ENCODE results near the gene SCIMP. TPM values are rescaled to one million over a fixed set of nuclear protein-coding genes. Genes with fewer than 3 reads are reported as not detected.

SCIMP gene
- total and polyA plus RNA-seq, 2 of the 4 experiments (the other 2 are of a cell fraction): not detected

- TF ChIP-seq SMC3 (IDR thresholded peaks at IDR 0.05; ENCODE audit: low read depth, low read length): no peak; the same call in 1 of the 2 replicates
- TF ChIP-seq MXI1 (IDR thresholded peaks at IDR 0.05; ENCODE audit: borderline replicate concordance, low read depth, low read length): peak; percentile 75; the same call in 1 of the 2 replicates
- no peak for TF ChIP-seq RAD21 (IDR thresholded peaks at IDR 0.05; ENCODE audit: low read length)
These were observed 42.9 kb downstream of the SCIMP start, which contains the start of gene ZNF594 (continued) for GRCh38 chr17:5191541-5192417.

- Histone ChIP-seq H2BK20ac (ENCODE audit: low read depth, low read length) (no peak overlapping the region), H2BK5ac (ENCODE audit: low read depth, low read length, poor library complexity, severe bottlenecking) (no peak overlapping the region), H4K8ac (ENCODE audit: low read depth in 2 of 2, low read length in 2 of 2) (no peak overlapping the region), H3K56ac (ENCODE audit: extremely low read depth, insufficient read depth, low read length) (no peak overlapping the region), H3K36me3 (ENCODE audit: control insufficient read depth, insufficient read depth, low read length) (peaks cover 17% of the 10 kb centered on the region), H2BK15ac (ENCODE audit: low read depth, low read length) (no peak overlapping the region), H3K9me3 (ENCODE audit: control insufficient read depth, insufficient read depth, low read length) (peaks cover 75% of the 10 kb centered on the region), H3K4me1 (ENCODE audit: control insufficient read depth, insufficient read depth, low read length) (no peaks in the 10 kb centered on the region), H4K5ac (ENCODE audit: low read depth, low read length) (no peak overlapping the region), H3K4me2 (ENCODE audit: low read depth, low read length) (no peak overlapping the region), H3K9me1 (ENCODE audit: insufficient read depth, low read length) (no peaks in the 10 kb centered on the region), H4K91ac (ENCODE audit: insufficient read depth, low read depth, low read length) (no peak overlapping the region), H3K27ac (ENCODE audit: insufficient read depth, low read length) (no peak overlapping the region), H2AK5ac (ENCODE audit: low read depth, low read length) (no peak overlapping the region), H3K18ac (ENCODE audit: low read depth, low read length) (no peak overlapping the region), H2AFZ (replicated peaks; ENCODE audit: low read length, poor library complexity) (no peak overlapping the region), H3K27me3 (ENCODE audit: control insufficient read depth, insufficient read depth, low read length) (no peaks in the 10 kb centered on the region), H3K9ac (ENCODE audit: low read depth, low read length) (no peak overlapping the region), H2BK120ac (ENCODE audit: low read depth, low read length) (no peak overlapping the region), H3K4me3 (ENCODE audit: insufficient read depth, low read depth, low read length) (no peak overlapping the region), H3K4ac (ENCODE audit: low read depth, low read length) (no peak overlapping the region), H3K14ac (replicated peaks; ENCODE audit: low read depth, low read length) (no peak overlapping the region), H2AK9ac (replicated peaks; ENCODE audit: low read depth, low read length, poor library complexity) (no peak overlapping the region), H4K20me1 (ENCODE audit: insufficient read depth, low read length) (no peaks in the 10 kb centered on the region), H3K23ac (ENCODE audit: low read depth, low read length) (no peak overlapping the region), H3K79me1 (ENCODE audit: low read depth in 1 of 2, low read length in 2 of 2) (no peaks in the 10 kb centered on the region; a peak in 1 of 4 replicates)
- no peak for ATAC-seq (ENCODE audit: low read depth)
- ChIA-PET POLR2A (ENCODE audit: unreplicated experiment) (no interaction called here), CTCF (no interaction called here)
- in situ Hi-C loops (cut with MboI; ENCODE audit: low sequenced_read_pairs) (no loop called here), intact Hi-C loops (cut with micrococcal nuclease) (loop anchor here (10.0 kb wide), 1 partner anchor 89 kb away; no protein-coding TSS in a partner anchor), dilution Hi-C loops (cut with HindIII; ENCODE audit: low sequenced_read_pairs, unreplicated experiment) (no loop called here)
- TF ChIP-seq MAFK (IDR thresholded peaks at IDR 0.05; ENCODE audit: low read depth, low read length) (no peak), CEBPB (IDR thresholded peaks at IDR 0.05; ENCODE audit: low read depth, low read length) (no peak)
- WGBS, 2 experiments (ENCODE audit: extremely low coverage in 2 of 2, insufficient read length in 1 of 2): no CpG with 5 or more reads among the region's 2 CpGs
- no peak for DNase-seq
- no TSS peak for BruUV-seq (replicated peaks)
These were observed 50.4 kb downstream of the SCIMP start for GRCh38 chr17:5184288-5184687.

Data from IMR-90 (cell line).